ENCODE measurements around the gene DCX.

Gene DCX

GRCh38 chrX:111328858-111329257 lies 83.1 kb downstream of the DCX start:
- no peak for DNase-seq
- Histone ChIP-seq H3K27me3 (ENCODE audit: insufficient read depth, low read depth, severe bottlenecking) (peaks cover 7% of the 10 kb centered on the region), H3K27ac (no peak overlapping the region), H3K9me3 (ENCODE audit: severe bottlenecking) (no peaks in the 10 kb centered on the region), H3K4me3 (ENCODE audit: low read depth, low read length) (no peak overlapping the region), H3K36me3 (no peaks in the 10 kb centered on the region)
- TF ChIP-seq CTCF (IDR thresholded peaks at IDR 0.05; ENCODE audit: low read depth, low read length) = no peak

- no peak overlapping the region for H3K27ac ChIP-seq
- no peak for TF ChIP-seq CTCF (IDR thresholded peaks at IDR 0.05; ENCODE audit: low read depth, low read length)
- no peaks in the 10 kb centered on the region for H3K36me3 ChIP-seq
- DNase-seq = no peak
- H3K9me3 ChIP-seq (ENCODE audit: severe bottlenecking) = no peaks in the 10 kb centered on the region
- H3K27me3 ChIP-seq (ENCODE audit: insufficient read depth, low read depth, severe bottlenecking) = peaks cover 6% of the 10 kb centered on the region
- H3K4me3 ChIP-seq (ENCODE audit: low read depth, low read length) = no peak overlapping the region
These were observed 89.6 kb downstream of the DCX start for GRCh38 chrX:111322231-111322855.

- Histone ChIP-seq H3K36me3 (no peaks in the 10 kb centered on the region), H3K4me3 (ENCODE audit: low read depth, low read length) (no peak overlapping the region), H3K9me3 (ENCODE audit: severe bottlenecking) (no peaks in the 10 kb centered on the region), H3K27ac (no peak overlapping the region), H3K27me3 (ENCODE audit: insufficient read depth, low read depth, severe bottlenecking) (peaks cover 3% of the 10 kb centered on the region)
- no peak for DNase-seq
- TF ChIP-seq CTCF (IDR thresholded peaks at IDR 0.05; ENCODE audit: low read depth, low read length) = no peak
These were observed 92.5 kb downstream of the DCX start for GRCh38 chrX:111319451-111319850.

GRCh38 chrX:111318901-111319300 lies 93.1 kb downstream of the DCX start:
- peaks cover 2% of the 10 kb centered on the region for H3K27me3 ChIP-seq (ENCODE audit: insufficient read depth, low read depth, severe bottlenecking)
- H3K9me3 ChIP-seq (ENCODE audit: severe bottlenecking) = no peaks in the 10 kb centered on the region
- no peak overlapping the region for H3K4me3 ChIP-seq (ENCODE audit: low read depth, low read length)
- no peak for DNase-seq
- TF ChIP-seq CTCF (IDR thresholded peaks at IDR 0.05; ENCODE audit: low read depth, low read length) = no peak
- H3K27ac ChIP-seq = no peak overlapping the region
- H3K36me3 ChIP-seq = no peaks in the 10 kb centered on the region

- H3K27ac ChIP-seq = no peak overlapping the region
- no peak for DNase-seq
- no peaks in the 10 kb centered on the region for H3K9me3 ChIP-seq (ENCODE audit: severe bottlenecking)
- H3K27me3 ChIP-seq (ENCODE audit: insufficient read depth, low read depth, severe bottlenecking) = peaks cover 2% of the 10 kb centered on the region
- no peak for TF ChIP-seq CTCF (IDR thresholded peaks at IDR 0.05; ENCODE audit: low read depth, low read length)
- no peak overlapping the region for H3K4me3 ChIP-seq (ENCODE audit: low read depth, low read length)
- H3K36me3 ChIP-seq = no peaks in the 10 kb centered on the region
These were observed 102.9 kb downstream of the DCX start for GRCh38 chrX:111309083-111309482.

GRCh38 chrX:111308039-111308438 lies 104.0 kb downstream of the DCX start:
- no peaks in the 10 kb centered on the region for H3K9me3 ChIP-seq (ENCODE audit: severe bottlenecking)
- H3K27ac ChIP-seq = no peak overlapping the region

More at GRCh38 chrX:111308039-111308438, 104.0 kb downstream of the DCX start:
- Histone ChIP-seq H3K36me3 (no peaks in the 10 kb centered on the region), H3K4me3 (ENCODE audit: low read depth, low read length) (no peak overlapping the region), H3K27me3 (ENCODE audit: insufficient read depth, low read depth, severe bottlenecking) (peaks cover 2% of the 10 kb centered on the region)
- DNase-seq = no peak
- no peak for TF ChIP-seq CTCF (IDR thresholded peaks at IDR 0.05; ENCODE audit: low read depth, low read length)
